Measurements from ENCODE around the gene ENOX1.

The ENOX1 gene

DNA sequence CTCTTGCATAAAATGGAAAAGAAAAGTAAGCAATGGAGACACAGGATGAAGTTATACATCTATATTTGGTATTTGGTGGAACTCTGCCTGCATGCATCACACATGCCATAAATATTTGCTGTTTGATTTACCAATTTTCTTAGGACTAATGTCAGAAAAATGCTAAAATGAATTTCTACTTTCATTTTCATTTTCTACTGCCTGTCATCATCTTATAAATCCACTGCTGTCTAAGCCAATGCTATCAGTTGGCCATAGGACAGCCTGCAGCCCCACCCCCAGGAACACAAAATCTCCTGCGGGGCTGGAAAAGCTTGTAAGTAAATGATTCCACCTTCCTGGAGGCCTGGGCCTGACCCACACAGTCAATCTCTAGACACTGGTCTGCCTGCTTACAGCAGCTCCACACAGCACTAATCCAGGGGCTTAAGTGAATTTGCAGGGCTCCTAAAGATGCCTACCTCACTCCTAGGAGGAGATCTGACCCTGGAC is 122.0 kb downstream of the ENOX1 start:
- DNase-seq, result no peak

DNA sequence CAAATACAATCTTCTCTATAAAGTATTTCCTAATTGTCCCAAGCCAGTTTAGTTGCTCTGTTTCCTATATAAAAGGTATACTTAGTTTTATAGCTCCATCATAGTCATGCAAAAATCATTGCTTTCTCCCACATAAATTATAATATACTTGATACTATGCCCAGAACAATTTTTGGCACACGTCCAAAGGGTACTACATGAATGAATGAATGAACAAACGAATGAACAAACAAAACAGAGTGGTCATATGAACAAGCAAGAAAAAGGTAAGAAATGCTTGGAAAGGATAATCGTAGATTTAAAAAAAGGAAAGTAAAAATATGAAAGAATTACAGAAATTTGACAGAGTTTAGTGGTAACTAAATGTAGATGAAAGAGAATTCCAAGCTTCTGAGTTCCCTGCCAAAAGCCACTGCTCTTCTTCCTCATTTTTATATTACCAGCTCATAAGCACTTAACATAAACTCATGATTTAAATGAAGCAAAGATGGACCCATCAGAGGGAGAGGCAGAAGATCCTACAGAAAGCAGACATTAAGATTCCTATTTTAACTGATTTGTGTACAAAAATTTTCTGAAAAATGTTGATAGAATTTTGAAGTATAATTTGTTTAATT is 123.2 kb downstream of the ENOX1 start:
- no peak for DNase-seq

DNA sequence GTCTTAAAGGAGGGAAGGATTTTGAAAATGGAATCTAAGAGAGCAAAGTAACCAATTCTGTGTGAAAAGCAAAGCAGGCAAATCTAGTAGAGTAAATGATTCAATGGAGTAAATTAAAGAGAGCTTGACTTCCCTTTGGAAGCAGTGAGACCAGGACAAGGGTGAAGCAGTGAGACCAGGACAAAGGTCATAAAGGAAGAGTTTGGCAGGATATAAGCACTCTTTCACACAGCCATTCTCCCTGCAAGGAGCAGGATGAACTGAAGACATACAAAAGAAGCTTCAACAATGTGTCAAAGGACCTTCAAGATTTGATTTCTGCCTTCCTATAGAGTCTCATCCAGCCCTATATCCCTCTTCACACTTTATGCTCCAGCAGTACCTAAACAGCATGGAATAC is 123.8 kb downstream of the ENOX1 start:
- no peak for DNase-seq

DNA sequence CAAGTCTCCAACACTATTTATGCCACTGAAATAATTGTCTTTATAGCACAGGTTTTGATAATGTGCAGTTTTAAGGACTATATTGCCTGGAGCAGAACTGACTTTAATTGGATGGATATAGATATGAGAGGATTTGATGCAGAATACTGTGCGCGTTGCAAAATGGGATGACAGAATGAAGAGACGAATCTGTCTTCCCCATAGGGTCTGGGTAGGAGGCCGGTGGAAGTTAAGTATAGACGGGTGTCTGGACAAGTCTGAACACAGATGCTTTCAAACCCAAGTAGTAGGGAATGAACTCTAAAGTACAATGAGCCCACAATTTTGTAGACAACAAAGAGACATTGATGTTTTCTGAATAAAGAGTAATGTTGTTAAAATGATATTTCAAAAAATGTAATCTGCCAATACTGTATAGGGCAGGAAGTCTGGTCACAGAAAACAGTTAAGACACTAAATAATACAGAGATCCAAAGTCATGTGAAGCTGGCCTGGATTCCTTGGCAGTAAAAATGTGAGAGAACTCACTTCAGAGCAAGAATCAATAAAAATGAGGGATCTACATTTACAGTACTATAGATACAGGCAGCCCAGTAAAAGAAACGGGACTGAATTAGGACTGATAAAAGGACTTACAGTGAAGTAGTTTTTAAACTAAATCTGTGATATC is 125.5 kb downstream of the ENOX1 start:
- no peak for DNase-seq

- DNase-seq, result no peak
Measured at GRCh38 chr13:43657485-43657884, 129.3 kb downstream of the ENOX1 start.

DNA sequence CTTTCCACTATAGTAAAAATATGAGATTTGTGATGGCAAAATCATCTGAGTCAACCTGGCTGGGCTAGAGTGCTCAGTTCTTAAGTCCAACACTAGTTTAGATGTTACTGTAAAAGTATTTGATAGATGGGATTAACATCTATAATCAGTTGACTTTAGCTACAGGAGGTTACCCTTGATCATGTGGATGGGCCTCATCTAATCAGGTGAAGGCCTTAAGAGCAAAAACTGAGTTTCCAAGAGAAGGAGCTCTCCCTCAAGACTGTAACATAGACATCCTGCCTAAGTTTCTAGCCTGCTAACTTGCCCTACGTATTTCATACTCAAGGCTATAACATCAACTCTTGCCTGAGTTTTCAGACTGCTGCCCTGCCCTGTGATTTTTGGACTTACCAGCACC is 132.8 kb downstream of the ENOX1 start:
- DNase-seq, result no peak

GRCh38 chr13:43653395-43653794 is 133.4 kb downstream of the ENOX1 start:
- DNase-seq, result no peak

DNA sequence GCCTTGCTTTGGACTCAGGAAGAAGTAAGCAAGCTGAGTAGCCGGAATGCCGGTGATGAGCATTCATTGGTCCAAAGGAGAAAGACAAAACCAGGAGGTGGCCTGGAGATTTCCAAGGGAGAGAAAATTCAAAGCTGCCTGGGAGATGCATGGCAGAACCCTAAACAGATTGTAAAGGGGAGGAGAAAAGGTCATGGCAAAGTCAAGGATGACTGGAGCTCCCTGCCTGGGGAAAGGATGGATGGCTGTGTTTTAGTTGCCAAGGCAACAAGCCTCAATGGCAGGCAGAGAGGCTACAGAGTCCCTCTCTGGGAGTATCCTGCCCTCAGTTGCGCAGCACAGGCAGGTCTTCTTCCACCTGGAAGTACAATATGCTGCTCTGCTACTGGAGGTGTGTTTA is 134.0 kb downstream of the ENOX1 start:
- DNase-seq, result no peak

GRCh38 chr13:43650882-43651281 is 135.9 kb downstream of the ENOX1 start:
- no peak for DNase-seq

DNA sequence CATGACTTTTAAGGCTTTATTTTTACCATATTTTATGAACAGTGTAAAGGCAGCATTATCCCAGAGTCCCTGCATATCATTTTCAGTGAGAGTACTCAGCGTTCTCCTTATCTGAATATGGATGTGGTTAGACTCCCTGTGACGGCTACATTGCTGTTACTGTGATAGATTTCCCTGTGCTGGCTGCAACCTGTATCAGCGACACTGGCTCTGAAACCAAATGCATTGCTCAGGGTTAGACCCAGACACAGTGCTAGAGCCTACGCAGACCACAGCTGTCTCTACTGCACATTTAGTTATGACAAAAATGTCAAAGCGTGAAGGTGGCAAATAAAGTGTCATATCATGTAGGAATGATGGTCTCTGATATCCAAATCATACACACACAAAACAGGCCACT is 138.0 kb downstream of the ENOX1 start:
- no peak for DNase-seq

DNA sequence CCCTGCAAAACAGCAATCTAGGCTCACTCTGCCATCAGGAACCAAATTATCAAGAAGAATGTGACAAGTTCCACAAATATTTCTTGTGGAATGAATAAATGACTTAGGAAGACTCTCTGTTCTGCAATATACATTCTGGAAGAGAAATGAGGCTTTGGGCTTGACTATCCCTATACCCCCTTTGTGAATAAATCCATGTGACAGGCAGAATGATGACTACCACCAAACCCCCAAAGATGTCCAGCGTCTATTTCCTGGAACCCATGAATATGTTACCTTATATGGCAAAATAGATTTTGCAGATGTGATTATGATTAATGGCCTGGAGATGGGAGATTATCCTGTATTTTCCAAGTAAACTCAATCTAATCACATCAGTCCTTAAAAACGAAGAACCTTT is 139.3 kb downstream of the ENOX1 start:
- DNase-seq, result no peak

DNA sequence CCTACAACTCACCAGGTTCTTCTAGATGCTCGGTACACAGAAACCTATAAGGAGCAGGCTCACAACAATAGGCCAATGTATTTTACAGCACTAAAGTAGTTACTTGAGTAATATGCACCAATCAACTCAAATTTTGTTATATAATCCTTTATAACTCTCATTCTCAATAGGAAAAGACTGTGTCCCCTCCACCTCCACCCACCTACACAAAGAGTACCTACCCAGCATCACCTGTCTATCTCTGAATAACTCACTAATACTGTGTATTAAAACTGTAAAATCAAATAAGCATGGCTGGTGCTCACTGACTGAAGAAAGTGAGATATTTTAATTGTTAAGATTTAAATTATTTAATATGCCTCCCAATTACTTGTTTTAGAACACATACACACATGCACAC is 146.3 kb downstream of the ENOX1 start:
- no peak for DNase-seq

DNA sequence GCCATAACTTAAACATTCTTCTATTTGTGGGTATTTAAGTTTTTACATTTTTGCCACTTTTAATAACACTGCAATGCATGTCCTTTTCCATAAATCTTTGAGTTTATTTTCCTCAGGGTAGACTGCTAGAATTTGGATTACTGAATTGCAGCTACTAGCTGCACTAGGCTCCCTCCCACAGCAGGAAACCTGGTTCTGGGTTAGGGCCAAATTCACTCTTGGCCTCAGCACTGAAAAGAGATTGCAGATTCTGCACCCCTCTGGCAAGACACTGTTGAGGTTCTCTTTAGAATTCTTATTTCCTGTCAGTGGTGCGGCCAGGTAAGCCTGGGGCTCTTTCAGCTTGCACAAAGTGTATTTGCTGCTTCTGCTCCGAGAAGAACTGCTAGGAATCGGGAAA is 155.7 kb downstream of the ENOX1 start:
- no peak for DNase-seq

DNA sequence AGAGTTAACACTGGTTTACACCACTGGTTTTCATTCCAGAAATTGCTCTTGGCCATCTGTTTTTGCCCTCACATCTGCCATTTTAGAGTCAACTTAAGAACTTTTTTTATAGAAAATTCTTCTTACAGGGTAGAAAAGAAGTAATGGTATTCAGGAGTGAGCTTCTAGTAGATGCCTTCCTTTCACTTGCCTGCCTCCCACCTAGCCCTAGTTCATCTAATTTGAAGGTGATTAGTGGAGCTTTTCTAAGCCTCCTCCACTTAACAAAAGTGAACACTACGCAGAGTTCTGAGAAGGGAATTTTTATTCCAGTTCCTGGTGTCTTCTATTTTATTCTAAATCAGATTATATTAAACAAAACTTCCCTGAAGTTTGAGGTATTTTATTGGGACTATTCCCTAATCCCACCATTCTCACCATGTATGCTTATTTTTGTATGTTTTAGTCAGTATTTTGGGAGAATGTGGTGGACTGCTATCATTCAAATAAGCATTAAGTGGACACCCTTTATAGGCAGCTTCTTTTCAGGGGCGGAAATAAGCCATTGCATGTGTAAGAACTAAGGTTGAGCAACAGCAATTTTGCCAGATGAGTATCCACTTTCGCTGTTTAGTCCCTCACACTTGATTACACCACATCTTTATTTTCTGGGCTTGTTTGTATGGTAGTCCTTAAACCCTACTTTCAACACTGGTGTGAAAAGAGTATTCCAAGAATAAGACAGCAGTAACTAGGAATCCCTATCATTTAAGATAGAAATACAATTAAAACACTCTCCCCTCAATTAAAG is 156.9 kb downstream of the ENOX1 start:
- no peak for DNase-seq

DNA sequence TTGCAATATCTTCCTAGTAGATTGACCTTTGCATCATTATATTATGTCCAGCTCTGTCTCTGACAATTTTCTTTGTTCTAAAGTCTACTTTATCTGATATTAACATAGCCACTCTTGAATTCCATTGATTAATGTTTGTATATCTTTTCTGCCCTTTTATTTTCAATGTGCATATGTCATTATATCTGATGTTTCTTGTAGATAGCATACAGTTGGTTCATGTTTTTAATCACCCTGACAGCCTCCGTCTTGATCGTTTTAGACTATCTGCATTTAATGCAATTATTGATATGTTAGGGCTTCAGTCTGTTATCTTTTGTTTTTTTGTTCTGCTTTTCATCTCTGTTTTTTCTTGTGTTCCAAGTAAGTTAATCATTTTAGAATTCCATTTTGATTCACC is 159.8 kb downstream of the ENOX1 start:
- DNase-seq, result no peak

DNA sequence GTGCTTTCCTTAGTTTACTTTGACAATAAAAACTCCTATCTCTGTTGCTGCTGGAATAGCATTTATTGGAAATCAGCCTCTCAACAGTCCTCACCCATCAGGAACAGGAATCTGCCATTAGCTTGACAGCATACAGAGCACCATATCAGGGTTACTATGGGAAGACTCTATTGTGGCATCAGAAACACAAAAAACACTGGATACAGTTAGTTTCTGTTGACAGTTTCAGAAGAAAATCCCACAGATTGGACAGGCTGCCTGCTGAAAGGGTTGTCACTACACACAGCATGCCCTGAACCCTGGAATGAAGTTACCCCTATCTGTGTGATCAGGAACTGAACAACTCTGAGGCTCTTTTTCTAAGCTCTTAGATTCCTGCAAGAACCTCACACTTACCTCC is 172.7 kb downstream of the ENOX1 start:
- DNase-seq, result no peak

GRCh38 chr13:43611281-43612273 is 175.2 kb downstream of the ENOX1 start:
- DNase-seq, result no peak

- no peak for DNase-seq
Measured at GRCh38 chr13:43608400-43609137, 178.2 kb downstream of the ENOX1 start.

- DNase-seq, result no peak
Measured at GRCh38 chr13:43597599-43597945, 189.2 kb downstream of the ENOX1 start.

DNA sequence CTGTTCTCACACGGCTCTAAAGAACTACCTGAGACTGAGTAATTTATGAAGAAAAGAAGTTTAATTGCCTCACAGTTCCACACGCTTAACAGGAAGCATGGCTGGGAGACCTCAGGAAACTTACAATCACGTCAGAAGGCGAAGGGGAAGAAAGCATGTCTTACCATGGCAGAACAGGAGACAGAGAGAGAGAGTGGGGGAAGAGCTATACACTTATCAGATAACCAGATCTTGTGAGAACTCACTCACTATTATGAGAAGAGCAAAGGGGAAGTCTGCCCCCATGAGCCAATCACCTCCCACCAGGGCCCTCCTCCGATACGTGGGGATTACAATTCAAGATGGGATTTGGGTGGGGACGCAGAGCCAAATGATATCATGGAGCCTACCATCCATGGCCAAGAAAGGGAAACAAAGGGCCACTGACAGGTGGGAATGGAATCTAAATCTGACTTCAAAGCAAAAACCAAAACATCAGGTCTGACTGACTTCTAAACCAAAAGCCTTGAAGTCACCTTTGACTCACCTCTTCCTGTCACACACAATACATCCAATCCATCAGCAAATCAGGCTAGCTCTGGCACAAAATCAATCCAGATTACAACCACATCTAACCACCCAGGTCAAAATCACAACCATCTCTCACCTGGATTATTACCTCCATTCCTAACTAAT is 189.7 kb downstream of the ENOX1 start:
- DNase-seq, result no peak

DNA sequence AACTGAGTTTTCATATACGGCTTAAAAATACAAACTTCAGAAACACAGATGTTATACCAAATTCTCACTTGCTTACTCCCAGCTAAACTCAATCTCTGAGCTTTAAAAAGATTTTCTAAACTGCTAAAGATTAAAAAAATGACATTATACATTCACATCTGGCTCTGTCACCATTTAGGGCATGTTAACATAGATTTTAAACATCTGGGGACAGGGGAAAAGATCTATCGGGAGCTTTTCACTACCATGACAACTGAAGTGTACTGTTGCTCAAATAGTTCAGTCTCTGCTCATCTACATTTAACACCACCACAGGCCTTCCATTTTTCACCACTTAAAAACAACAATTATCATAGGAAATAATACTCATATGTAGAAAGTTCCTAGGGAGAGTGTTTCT is 190.8 kb downstream of the ENOX1 start:
- no peak for DNase-seq

DNA sequence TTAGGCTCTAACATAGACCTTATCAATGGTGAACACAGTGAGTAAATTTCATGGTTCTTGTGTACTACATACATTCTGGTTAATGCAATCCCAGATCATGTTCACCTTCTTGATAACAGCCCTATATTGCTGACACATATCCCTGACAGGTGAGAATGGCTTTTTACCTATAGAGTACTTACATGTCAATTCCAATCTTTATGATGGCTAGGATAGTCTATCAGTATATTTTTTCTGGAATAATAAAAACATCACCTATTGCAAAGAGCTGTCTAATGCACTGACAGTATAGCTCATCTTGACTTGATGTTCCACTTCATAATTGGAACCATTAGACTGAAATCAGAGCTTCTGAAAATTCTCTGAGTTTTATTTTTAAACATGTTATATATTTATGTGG is 199.4 kb downstream of the ENOX1 start:
- DNase-seq, result no peak

Data from activated CD4-positive, alpha-beta T cell treated with anti-CD3 and anti-CD28 coated beads, Interleukin-2, amount 50 U/mL, for 1 hour (primary cell).